Karpas-422 (cell line): Measurements from ENCODE around the gene USP12. TPM values are rescaled to one million over a fixed set of nuclear protein-coding genes. Genes with fewer than 3 reads are reported as not detected.

Experiments
- DNase-seq: peaks from one replicate; pipeline ENCODE4 v3.0.0-alpha.2; 2015
- H2AFZ ChIP-seq: fragments of 200-600 bp; sonication (generic); 2 replicates; pipeline ENCODE4 v1.6.1; 2014; ENCODE audit warnings: antibody characterized with exemption, low read length, mixed read lengths
- H3K27ac ChIP-seq: fragments of 200-600 bp; sonication (generic); 2 replicates; pipeline ENCODE4 v1.5.1; 2014; ENCODE audit warnings: mild to moderate bottlenecking, low read length, moderate library complexity
- H3K27me3 ChIP-seq: fragments of 200-600 bp; sonication (generic); 2 replicates; pipeline ENCODE4 v1.6.1; 2014; ENCODE audit warnings: low read length, mixed read lengths
- H3K36me3 ChIP-seq: fragments of 200-600 bp; sonication (generic); 2 replicates; pipeline ENCODE4 v1.6.1; 2014; ENCODE audit warnings: low read length, mixed read lengths; ENCODE audit not compliant: insufficient read depth
- H3K4me1 ChIP-seq: fragments of 200-600 bp; sonication (generic); 2 replicates; pipeline ENCODE4 v1.6.1; 2014; ENCODE audit warnings: mild to moderate bottlenecking, low read length, mixed read lengths
- H3K4me2 ChIP-seq: fragments of 200-600 bp; sonication (generic); 2 replicates; pipeline ENCODE4 v1.6.1; 2014; ENCODE audit warnings: low read length, low read depth, mild to moderate bottlenecking; ENCODE audit not compliant: poor library complexity, severe bottlenecking
- H3K4me3 ChIP-seq: fragments of 200-600 bp; sonication (generic); 2 replicates; pipeline ENCODE4 v1.5.1; 2014; ENCODE audit warnings: mild to moderate bottlenecking, antibody characterized with exemption, low read length, mixed read lengths
- H3K79me2 ChIP-seq: fragments of 200-600 bp; sonication (generic); 2 replicates; pipeline ENCODE4 v1.6.1; 2014; ENCODE audit warnings: mild to moderate bottlenecking, low read length, mixed read lengths
- H3K9ac ChIP-seq: fragments of 200-600 bp; sonication (generic); 2 replicates; pipeline ENCODE4 v1.6.0; 2014; ENCODE audit warnings: low read length
- H3K9me2 ChIP-seq: fragments of 200-600 bp; sonication (generic), shearing (Covaris generic); replicated peaks from 2 replicates; pipeline ENCODE4 v1.6.0; 2014; ENCODE audit warnings: mild to moderate bottlenecking, low read length, moderate library complexity; ENCODE audit not compliant: insufficient read depth
- H3K9me3 ChIP-seq: fragments of 300-700, 200-600 bp; sonication (generic); 2 replicates; pipeline ENCODE4 v1.6.1; 2014; ENCODE audit warnings: low read length, mixed read lengths
- H4K20me1 ChIP-seq: fragments of 200-600 bp; sonication (generic); 2 replicates; pipeline ENCODE4 v1.6.1; 2014; ENCODE audit warnings: mild to moderate bottlenecking, antibody characterized with exemption, low read length, low read depth; ENCODE audit not compliant: insufficient read depth
- total RNA-seq: library from RNA; depleted of rRNA; stranded (reverse); fragments of >200 nt; shearing (Covaris generic); gene quantifications from 2 replicates; pipeline ENCODE4 v1.2.3, GENCODE V29; 2014; ENCODE audit warnings: low replicate concordance

The USP12 gene
- total RNA-seq, 1 experiment from 2014 or later, result 7.2 TPM

GRCh38 chr13:27122036-27122435 is 49.6 kb downstream of the USP12 start:
- peaks cover 12% of the 10 kb centered on the region for H3K4me1 ChIP-seq
- H3K79me2 ChIP-seq, result no peaks in the 10 kb centered on the region
- H3K36me3 ChIP-seq, result no peaks in the 10 kb centered on the region

GRCh38 chr13:27120811-27121210 is 50.8 kb downstream of the USP12 start:
- H3K36me3 ChIP-seq, result no peaks in the 10 kb centered on the region
- DNase-seq, result no peak
- H3K79me2 ChIP-seq, result no peaks in the 10 kb centered on the region
- H3K4me3 ChIP-seq, result no peak overlapping the region
- no peak overlapping the region for H3K27ac ChIP-seq
- H2AFZ ChIP-seq, result no peak overlapping the region
- no peaks in the 10 kb centered on the region for H3K9me2 ChIP-seq
- no peak overlapping the region for H3K4me2 ChIP-seq
- no peak overlapping the region for H3K9ac ChIP-seq
- peaks cover 13% of the 10 kb centered on the region for H3K4me1 ChIP-seq
- peaks cover 27% of the 10 kb centered on the region for H4K20me1 ChIP-seq
- no peaks in the 10 kb centered on the region; the same call in 1 of the 2 replicates for H3K9me3 ChIP-seq
- no peaks in the 10 kb centered on the region for H3K27me3 ChIP-seq

More at GRCh38 chr13:27122036-27122435, 49.6 kb downstream of the USP12 start:
- no peak for DNase-seq
- Histone ChIP-seq H3K9me2 (no peaks in the 10 kb centered on the region), H3K9ac (no peak overlapping the region), H3K4me3 (no peak overlapping the region), H3K27me3 (no peaks in the 10 kb centered on the region), H2AFZ (no peak overlapping the region), H3K27ac (no peak overlapping the region), H3K4me2 (no peak overlapping the region), H3K9me3 (no peaks in the 10 kb centered on the region; the same call in 1 of the 2 replicates), H4K20me1 (peaks cover 27% of the 10 kb centered on the region)

- Histone ChIP-seq H3K36me3 (no peaks in the 10 kb centered on the region), H3K9me3 (no peaks in the 10 kb centered on the region; the same call in 1 of the 2 replicates), H3K9ac (no peak overlapping the region), H2AFZ (no peak overlapping the region), H3K79me2 (no peaks in the 10 kb centered on the region), H3K27ac (no peak overlapping the region), H4K20me1 (peaks cover 27% of the 10 kb centered on the region), H3K4me3 (no peak overlapping the region), H3K4me1 (peaks cover 13% of the 10 kb centered on the region), H3K27me3 (no peaks in the 10 kb centered on the region), H3K9me2 (no peaks in the 10 kb centered on the region), H3K4me2 (no peak overlapping the region)
- DNase-seq, result no peak
Measured at GRCh38 chr13:27120011-27120410, 51.6 kb downstream of the USP12 start.

- Histone ChIP-seq H3K9ac (no peak overlapping the region), H3K27me3 (no peaks in the 10 kb centered on the region), H3K4me2 (no peak overlapping the region), H3K9me2 (no peaks in the 10 kb centered on the region), H3K79me2 (no peaks in the 10 kb centered on the region), H3K27ac (no peak overlapping the region), H4K20me1 (peaks cover 27% of the 10 kb centered on the region), H3K9me3 (no peaks in the 10 kb centered on the region), H3K36me3 (no peaks in the 10 kb centered on the region), H3K4me1 (peaks cover 16% of the 10 kb centered on the region), H3K4me3 (no peak overlapping the region), H2AFZ (no peak overlapping the region)
- DNase-seq, result no peak
Measured at GRCh38 chr13:27118428-27119054, 53.1 kb downstream of the USP12 start.

- no peaks in the 10 kb centered on the region for H3K79me2 ChIP-seq
- H4K20me1 ChIP-seq, result peaks cover 27% of the 10 kb centered on the region
- H3K4me2 ChIP-seq, result no peak overlapping the region
- no peak for DNase-seq
- no peak overlapping the region for H3K9ac ChIP-seq
- no peak overlapping the region for H2AFZ ChIP-seq
- no peak overlapping the region for H3K27ac ChIP-seq
- no peak overlapping the region for H3K4me3 ChIP-seq
- no peaks in the 10 kb centered on the region for H3K36me3 ChIP-seq
- no peaks in the 10 kb centered on the region for H3K27me3 ChIP-seq
- peaks cover 19% of the 10 kb centered on the region for H3K4me1 ChIP-seq
- no peaks in the 10 kb centered on the region for H3K9me3 ChIP-seq
- H3K9me2 ChIP-seq, result no peaks in the 10 kb centered on the region
Measured at GRCh38 chr13:27117952-27118351, 53.7 kb downstream of the USP12 start.

- no peak overlapping the region for H2AFZ ChIP-seq
- H4K20me1 ChIP-seq, result peaks cover 27% of the 10 kb centered on the region
- DNase-seq, result no peak
- peaks cover 19% of the 10 kb centered on the region for H3K4me1 ChIP-seq
- H3K9me3 ChIP-seq, result no peaks in the 10 kb centered on the region
- no peak overlapping the region for H3K27ac ChIP-seq
- H3K36me3 ChIP-seq, result no peaks in the 10 kb centered on the region
- no peaks in the 10 kb centered on the region for H3K27me3 ChIP-seq
- no peaks in the 10 kb centered on the region for H3K79me2 ChIP-seq
- H3K4me3 ChIP-seq, result no peak overlapping the region
- H3K4me2 ChIP-seq, result no peak overlapping the region
- no peak overlapping the region for H3K9ac ChIP-seq
- no peaks in the 10 kb centered on the region for H3K9me2 ChIP-seq
Measured at GRCh38 chr13:27117158-27117557, 54.5 kb downstream of the USP12 start.

- no peaks in the 10 kb centered on the region for H3K9me3 ChIP-seq
- no peak overlapping the region for H3K27ac ChIP-seq
- H3K79me2 ChIP-seq, result no peaks in the 10 kb centered on the region
- H4K20me1 ChIP-seq, result peaks cover 19% of the 10 kb centered on the region
- H3K4me3 ChIP-seq, result no peak overlapping the region
- H3K4me1 ChIP-seq, result peaks cover 15% of the 10 kb centered on the region
- no peak for DNase-seq
- H3K4me2 ChIP-seq, result no peak overlapping the region
- no peaks in the 10 kb centered on the region for H3K36me3 ChIP-seq
- H2AFZ ChIP-seq, result no peak overlapping the region
- H3K27me3 ChIP-seq, result no peaks in the 10 kb centered on the region
- H3K9me2 ChIP-seq, result no peaks in the 10 kb centered on the region
- no peak overlapping the region for H3K9ac ChIP-seq
Measured at GRCh38 chr13:27113436-27113835, 58.2 kb downstream of the USP12 start.

GRCh38 chr13:27112006-27112405 is 59.6 kb downstream of the USP12 start:
- Histone ChIP-seq H3K4me2 (no peak overlapping the region), H3K36me3 (no peaks in the 10 kb centered on the region), H2AFZ (no peak overlapping the region), H3K79me2 (no peaks in the 10 kb centered on the region), H3K27ac (no peak overlapping the region), H3K9me3 (no peaks in the 10 kb centered on the region), H3K9me2 (no peaks in the 10 kb centered on the region), H4K20me1 (peaks cover 6% of the 10 kb centered on the region), H3K4me3 (no peak overlapping the region), H3K9ac (no peak overlapping the region), H3K27me3 (no peaks in the 10 kb centered on the region), H3K4me1 (peaks cover 7% of the 10 kb centered on the region)
- no peak for DNase-seq
